HG03103 (cell line): ENCODE measurements around the gene DSCAM.

Experiments
- ATAC-seq: cut with Tn5 transposase; IDR thresholded peaks from one replicate; pipeline ENCODE4 v1.9.1; 2021; ENCODE audit warnings: low read depth; ENCODE audit not compliant: unreplicated experiment

DSCAM gene

GRCh38 chr21:40841524-40842196 lies 5.3 kb downstream of the DSCAM start:
- no peak for ATAC-seq

GRCh38 chr21:40840401-40841125 lies 6.4 kb downstream of the DSCAM start:
- no peak for ATAC-seq

GRCh38 chr21:40839521-40839920 lies 7.4 kb downstream of the DSCAM start:
- no peak for ATAC-seq

- no peak for ATAC-seq
Measured at GRCh38 chr21:40837456-40837855, 9.5 kb downstream of the DSCAM start.

- no peak for ATAC-seq
Measured at GRCh38 chr21:40835184-40835694, 11.7 kb downstream of the DSCAM start.

- no peak for ATAC-seq
Measured at GRCh38 chr21:40833184-40833583, 13.8 kb downstream of the DSCAM start.

- ATAC-seq, result no peak
Measured at GRCh38 chr21:40832316-40832715, 14.6 kb downstream of the DSCAM start.

GRCh38 chr21:40830836-40831235 lies 16.1 kb downstream of the DSCAM start:
- ATAC-seq, result no peak

GRCh38 chr21:40829791-40830190 lies 17.2 kb downstream of the DSCAM start:
- no peak for ATAC-seq

GRCh38 chr21:40829308-40829707 lies 17.6 kb downstream of the DSCAM start:
- no peak for ATAC-seq

- ATAC-seq, result no peak
Measured at GRCh38 chr21:40827509-40827908, 19.4 kb downstream of the DSCAM start.

- no peak for ATAC-seq
Measured at GRCh38 chr21:40819071-40819900, 27.7 kb downstream of the DSCAM start.

GRCh38 chr21:40813918-40814317 lies 33.0 kb downstream of the DSCAM start:
- no peak for ATAC-seq

- ATAC-seq, result no peak
Measured at GRCh38 chr21:40809673-40810197, 37.2 kb downstream of the DSCAM start.

- no peak for ATAC-seq
Measured at GRCh38 chr21:40803101-40803500, 43.9 kb downstream of the DSCAM start.

GRCh38 chr21:40800126-40800525 lies 46.8 kb downstream of the DSCAM start:
- ATAC-seq, result no peak

- ATAC-seq, result no peak
Measured at GRCh38 chr21:40797891-40798290, 49.1 kb downstream of the DSCAM start.

GRCh38 chr21:40797410-40797809 lies 49.5 kb downstream of the DSCAM start:
- no peak for ATAC-seq

GRCh38 chr21:40796464-40796863 lies 50.5 kb downstream of the DSCAM start:
- ATAC-seq, result no peak

GRCh38 chr21:40795313-40795712 lies 51.6 kb downstream of the DSCAM start:
- no peak for ATAC-seq
